Activated CD8-positive, alpha-beta memory T cell treated with anti-CD3 and anti-CD28 coated beads, Interleukin-2, amount 50 U/mL, for 4 hours (primary cell): ENCODE data around the gene PRPH.
"Not testable (repeated sequence)": the region's sequence is repeated elsewhere in the genome, so short reads cannot be mapped to it uniquely, and the experiment has no call there.

Experiments used
- DNase-seq: peaks from one replicate; pipeline ENCODE4 v3.0.0-alpha.2; 2020

PRPH gene

DNA sequence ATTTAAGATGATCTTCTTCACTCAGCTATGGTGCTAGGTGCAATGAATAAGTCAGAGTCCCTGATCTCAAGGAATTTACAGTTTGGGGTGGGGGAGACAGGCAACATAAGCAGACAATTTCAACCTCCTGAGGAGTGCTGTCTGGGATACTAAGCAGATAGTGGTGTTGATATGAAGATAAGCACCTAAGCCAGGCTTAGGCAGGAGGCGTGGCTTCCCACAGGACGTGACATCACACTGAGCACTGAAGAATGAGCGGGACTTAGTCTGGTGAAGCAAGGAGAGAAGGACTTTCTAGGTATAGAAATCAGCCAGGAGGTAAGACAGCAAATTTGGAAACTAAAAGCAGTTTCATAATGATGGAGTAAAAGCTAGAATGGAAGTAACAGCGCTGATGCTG, 6.8 kb downstream of the PRPH start:
- DNase-seq, result no peak

DNA sequence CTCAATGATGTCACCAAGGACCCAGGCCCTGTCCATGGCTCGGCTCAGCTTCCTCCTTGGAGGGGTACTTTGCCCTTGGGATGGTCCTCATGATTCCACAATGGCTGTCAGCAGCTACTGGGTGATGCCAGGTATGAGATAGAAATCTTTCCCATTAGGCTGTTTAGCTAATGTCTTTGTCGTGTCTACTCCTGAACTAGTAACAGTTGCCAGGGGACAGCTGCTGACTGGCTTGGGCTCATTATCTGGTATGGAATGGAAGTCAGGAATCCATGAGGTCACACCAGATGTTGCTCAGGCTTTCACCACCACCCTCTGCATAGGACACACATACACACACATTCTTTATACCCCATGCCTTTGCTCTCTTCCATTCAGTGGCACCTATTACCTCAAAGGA, 9.2 kb downstream of the PRPH start:
- no peak for DNase-seq

DNA sequence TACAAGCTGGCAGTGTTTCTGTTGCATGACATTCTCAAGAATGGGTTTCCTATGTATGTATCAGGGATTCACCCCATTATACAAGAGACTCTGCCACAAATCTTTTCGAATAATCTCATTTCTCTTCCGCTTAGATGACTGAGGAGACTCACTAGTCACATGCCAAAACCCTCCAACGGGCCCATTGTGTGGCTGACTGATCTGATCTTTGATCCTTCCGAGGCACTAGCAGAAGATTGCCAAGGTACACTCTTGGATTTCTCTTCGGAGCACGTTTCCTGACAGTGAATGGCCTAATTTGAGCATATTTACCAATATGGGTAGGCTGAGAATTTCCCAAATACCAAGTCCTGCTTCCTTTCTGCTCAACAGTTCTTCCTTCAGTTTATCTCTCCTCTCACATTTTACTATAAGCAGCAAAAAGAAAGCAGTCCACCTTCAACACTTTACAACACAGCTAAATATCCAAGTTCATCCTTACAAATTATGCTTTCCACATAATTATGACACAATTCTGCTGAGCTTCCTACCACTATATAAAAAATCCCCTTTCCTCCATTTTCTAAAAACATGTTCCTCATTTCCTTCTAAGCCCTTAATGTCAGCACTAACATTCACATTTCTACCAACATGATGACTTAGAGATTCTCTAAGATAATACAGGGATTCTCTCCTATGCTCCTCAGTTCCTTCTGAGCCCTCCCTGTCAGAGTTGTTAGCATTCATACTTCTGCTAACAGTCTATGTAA, 11.0 kb downstream of the PRPH start:
- DNase-seq, result no peak

DNA sequence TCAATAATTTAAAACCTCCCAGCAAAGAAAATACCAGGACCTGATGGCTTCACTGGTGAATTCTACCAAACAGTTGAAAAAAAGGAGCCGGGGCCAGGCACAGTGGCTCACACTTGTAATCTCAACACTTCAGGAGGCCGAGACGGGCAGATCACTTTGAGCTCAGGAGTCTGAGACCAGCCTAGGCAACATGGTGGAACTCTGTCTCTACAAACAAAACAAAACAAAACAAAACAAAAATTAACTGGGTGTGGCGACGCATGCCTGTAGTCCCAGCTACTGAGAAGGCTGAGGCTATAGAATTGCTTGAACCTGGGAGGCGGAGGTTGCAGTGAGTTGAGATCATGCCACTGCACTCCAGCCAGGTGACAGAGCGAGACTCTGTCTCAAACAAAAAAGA, 14.4 kb downstream of the PRPH start:
- DNase-seq, result no peak

DNA sequence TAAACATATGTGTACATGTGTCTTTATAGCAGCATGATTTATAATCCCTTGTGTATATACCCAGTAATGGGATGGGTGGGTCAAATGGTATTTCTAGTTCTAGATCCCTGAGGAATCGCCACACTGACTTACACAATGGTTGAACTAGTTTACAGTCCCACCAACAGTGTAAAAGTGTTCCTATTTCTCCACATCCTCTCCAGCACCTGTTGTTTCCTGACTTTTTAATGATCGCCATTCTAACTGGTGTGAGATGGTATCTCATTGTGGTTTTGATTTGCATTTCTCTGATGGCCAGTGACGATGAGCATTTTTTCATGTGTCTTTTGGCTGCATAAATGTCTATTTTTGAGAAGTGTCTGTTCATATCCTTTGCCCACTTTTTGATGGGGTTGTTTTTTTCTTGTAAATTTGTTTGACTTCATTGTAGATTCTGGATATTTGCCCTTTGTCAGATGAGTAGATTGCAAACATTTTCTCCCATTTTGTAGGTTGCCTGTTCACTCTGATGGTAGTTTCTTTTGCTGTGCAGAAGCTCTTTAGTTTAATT, 15.6 kb downstream of the PRPH start:
- not testable (repeated sequence) for DNase-seq

DNA sequence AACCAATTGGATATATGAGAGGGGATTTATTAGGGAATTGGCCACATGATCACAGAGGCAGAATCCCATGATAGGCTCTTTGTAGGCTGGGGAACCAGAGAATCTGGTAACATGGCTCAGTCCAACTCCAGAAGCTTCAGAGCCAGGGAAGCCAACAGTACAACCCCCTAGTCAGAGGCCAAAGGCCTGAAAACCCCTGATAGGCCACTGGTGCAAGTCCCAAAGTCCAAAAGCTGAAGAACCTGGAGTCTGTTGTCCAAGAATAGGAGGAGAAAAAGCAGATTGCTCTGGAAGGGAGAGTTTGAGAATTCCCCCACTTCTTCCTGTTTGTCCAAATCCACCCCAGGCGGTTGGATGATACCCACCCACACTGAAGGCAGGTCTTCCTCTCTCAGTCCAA, 19.9 kb downstream of the PRPH start:
- no peak for DNase-seq

DNA sequence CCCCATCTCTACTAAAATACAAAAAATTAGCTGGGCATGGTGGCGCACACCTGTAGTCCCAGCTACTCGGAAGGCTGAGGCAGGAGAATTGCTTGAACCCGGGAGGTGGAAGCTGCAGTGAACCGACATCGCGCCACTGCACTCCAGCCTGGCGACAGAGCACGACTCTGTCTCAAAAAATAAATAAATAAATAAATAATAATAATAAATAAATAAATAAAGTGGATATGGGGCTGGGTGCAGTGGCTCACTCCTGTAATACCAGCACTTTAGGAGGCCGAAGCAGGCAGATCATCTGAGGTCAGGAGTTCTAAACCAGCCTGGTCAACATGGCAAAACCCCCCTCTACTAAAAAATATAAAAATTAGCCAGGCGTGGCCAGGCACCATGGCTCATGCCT, 22.2 kb downstream of the PRPH start:
- not testable (repeated sequence) for DNase-seq

DNA sequence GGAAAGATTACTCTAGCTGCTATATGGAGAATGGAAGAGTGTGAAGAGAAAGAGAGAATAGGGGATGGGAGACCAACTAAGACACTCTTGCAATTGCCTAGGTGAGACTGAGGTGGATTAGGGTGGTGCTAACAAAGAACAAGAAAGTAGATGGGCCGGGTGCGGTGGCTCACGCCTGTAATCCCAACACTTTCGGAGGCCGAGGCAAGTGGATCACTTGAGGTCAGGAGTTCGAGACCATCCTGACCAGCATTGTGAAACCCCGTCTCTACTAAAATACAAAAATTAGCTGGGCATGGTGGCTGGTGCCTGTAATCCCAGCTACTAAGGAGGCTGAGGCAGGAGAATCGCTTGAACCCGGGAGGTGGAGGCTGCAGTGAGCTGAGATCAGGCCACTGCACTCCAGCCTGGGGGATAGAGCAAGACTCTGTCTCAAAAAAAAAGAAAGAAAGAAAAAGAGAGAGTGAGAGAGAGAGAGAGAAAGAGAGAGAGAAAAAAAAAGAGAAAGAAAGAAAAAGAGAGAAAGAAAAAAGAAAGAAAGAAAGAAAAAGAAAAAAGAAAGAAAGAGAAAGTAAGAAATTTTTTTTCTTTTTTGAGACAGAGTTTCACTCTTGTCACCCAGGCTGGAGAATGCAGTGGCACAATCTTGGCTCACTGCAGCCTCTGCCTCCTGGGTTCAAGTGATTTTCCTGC, 25.6 kb downstream of the PRPH start:
- not testable (repeated sequence) for DNase-seq

DNA sequence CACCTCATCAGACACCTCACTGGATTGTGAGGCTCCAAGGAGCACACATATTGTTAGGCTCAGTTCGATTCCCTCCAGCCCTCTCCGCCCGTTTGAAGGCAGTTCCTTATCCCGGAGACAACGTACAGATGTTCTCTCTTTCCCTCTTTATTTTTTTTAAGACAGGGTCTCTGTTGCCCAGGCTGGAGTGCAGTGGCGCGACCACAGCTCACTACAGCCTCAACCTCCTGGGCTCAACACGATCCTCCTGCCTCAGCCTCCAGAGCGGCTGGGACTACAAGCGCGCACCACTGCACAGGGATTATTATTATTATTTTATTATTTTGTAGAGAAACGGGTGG, 27.4 kb downstream of the PRPH start:
- DNase-seq, result no peak

DNA sequence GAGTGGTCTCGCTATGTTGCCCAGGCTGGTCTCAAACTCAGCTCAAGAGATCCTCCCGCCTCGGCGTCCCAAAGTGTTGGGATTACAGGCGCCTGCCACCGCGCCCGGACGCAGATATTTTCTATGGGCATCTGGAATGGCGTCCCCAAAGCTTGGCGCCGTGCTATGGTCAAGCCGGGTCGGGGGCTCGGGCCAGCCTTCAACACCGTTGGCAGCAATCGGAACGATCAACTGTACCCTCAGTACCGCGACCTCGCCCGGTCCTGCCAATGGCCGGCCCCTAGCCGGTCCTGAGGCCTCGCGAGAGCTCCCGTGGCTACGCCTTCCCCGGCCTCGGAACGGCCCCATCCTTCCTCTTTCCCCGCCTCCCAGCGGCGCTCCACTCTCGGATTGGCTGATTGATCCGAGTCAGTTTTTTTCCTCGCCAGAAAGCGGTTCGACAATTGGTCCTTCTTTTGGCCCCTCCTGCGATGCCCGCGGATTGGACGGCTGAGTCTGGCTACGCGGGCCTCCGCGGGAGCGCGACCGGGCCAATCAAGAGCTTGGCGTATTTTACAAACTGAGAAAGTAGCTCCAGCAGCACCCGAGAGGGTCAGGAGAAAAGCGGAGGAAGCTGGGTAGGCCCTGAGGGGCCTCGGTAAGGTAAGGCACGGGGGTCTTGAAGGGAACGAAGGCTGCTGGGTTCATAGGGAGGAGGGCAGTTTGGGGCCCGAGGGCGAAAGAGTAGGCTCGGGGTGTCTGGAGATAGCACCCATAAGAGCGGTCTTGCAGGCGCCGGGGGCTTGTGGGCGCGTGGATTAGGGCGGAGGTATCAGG, 28.0 kb downstream of the PRPH start, which contains the start of gene TROAP:
TSS of gene TROAP (plus strand) at position 548 of the 816 bp plus-strand sequence. CDS start 354 bp downstream, outside the sequence.
- peak; percentile 95 for DNase-seq

DNA sequence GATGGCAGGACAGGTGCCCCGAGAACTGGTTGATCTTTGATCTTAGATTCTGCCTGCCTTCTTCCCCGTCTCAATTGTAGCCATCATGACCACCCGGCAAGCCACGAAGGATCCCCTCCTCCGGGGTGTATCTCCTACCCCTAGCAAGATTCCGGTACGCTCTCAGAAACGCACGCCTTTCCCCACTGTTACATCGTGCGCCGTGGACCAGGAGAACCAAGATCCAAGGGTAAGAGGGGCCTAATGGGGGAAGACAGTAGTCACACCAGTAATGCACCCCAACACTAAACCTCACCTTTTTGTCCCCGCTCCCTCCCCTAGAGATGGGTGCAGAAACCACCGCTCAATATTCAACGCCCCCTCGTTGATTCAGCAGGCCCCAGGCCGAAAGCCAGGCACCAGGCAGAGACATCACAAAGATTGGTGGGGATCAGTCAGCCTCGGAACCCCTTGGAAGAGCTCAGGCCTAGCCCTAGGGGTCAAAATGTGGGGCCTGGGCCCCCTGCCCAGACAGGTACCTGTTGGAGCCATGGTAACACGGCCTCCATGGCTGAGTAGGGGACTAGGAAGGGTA, 28.7 kb downstream of the PRPH start:
- DNase-seq, result no peak

DNA sequence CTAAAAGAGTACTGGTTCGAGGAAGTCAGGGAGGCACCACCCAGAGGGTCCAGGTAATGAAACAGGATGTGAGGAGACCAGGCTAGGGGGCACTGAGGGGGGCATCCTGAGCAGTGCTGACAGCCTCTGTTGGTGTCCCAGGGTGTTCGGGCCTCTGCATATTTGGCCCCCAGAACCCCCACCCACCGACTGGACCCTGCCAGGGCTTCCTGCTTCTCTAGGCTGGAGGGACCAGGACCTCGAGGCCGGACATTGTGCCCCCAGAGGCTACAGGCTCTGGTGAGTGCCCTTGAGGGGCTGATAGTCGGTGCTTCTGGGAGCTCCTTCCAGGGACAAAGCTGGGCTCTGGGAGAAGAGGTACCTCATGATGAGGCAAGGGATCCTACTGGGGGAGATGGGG, 30.7 kb downstream of the PRPH start:
- DNase-seq, result no peak

DNA sequence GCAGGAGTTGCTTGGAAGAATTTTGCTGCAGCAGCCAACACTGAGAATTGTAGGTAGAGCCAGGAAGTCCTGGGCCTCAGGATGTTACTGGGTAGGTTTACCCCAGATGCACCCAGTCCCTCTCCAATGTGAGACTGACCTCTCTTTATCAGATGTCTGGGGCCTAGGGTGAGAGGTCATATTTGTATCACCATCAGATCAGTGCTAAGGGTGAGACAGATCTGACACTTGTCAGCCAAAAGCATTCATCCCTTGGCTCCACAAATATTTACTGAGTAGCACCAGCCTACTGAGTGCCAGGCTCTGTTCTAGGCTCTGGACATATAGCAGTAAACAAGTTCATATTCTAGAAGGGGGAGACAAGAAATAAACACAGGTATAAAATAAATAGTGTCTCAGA, 32.4 kb downstream of the PRPH start:
- DNase-seq, result no peak

DNA sequence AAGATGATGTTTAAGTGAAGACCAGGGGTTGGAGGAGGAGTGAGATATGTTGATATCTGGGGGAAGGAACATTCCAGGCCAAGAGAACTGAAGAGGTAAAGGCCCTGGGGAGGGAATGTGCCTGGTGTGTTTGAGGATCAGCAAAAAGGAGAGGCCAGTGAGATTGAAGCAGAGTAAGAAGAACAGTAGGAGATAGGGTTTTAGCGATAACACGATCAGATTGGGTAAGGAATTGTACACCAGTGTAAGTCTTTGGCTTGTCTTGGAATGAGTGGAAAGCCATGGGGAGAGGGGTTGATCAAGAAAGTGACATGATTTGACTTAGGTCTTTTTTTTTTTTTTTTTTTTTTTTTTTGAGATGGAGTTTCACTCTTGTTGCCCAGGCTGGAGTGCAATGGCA, 32.9 kb downstream of the PRPH start:
- no peak for DNase-seq

DNA sequence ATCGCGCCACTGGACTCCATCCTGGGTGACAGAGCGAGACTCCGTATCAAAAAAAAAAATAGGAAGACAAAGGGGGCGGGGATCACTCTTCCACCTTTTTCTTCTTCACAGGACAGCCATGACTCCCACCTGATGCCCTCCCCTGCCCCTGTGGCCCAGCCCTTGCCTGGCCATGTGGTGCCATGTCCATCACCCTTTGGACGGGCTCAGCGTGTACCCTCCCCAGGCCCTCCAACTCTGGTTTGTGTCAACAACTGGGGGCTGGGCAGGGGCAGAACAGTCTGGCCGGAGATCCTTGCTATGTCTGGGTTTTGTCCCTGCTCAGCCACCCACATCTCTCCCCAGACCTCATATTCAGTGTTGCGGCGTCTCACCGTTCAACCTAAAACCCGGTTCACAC, 33.9 kb downstream of the PRPH start:
- DNase-seq, result no peak

DNA sequence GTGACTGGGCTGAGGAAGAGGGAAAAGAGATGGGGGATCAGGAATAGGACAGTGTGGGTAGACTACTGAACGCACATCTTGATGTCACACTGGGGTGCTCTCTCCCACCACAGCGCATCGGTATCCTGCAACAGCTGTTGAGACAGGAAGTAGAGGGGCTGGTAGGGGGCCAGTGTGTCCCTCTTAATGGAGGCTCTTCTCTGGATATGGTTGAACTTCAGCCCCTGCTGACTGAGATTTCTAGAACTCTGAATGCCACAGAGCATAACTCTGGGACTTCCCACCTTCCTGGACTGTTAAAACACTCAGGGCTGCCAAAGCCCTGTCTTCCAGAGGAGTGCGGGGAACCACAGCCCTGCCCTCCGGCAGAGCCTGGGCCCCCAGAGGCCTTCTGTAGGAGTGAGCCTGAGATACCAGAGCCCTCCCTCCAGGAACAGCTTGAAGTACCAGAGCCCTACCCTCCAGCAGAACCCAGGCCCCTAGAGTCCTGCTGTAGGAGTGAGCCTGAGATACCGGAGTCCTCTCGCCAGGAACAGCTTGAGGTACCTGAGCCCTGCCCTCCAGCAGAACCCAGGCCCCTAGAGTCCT, 35.2 kb downstream of the PRPH start:
- no peak for DNase-seq

DNA sequence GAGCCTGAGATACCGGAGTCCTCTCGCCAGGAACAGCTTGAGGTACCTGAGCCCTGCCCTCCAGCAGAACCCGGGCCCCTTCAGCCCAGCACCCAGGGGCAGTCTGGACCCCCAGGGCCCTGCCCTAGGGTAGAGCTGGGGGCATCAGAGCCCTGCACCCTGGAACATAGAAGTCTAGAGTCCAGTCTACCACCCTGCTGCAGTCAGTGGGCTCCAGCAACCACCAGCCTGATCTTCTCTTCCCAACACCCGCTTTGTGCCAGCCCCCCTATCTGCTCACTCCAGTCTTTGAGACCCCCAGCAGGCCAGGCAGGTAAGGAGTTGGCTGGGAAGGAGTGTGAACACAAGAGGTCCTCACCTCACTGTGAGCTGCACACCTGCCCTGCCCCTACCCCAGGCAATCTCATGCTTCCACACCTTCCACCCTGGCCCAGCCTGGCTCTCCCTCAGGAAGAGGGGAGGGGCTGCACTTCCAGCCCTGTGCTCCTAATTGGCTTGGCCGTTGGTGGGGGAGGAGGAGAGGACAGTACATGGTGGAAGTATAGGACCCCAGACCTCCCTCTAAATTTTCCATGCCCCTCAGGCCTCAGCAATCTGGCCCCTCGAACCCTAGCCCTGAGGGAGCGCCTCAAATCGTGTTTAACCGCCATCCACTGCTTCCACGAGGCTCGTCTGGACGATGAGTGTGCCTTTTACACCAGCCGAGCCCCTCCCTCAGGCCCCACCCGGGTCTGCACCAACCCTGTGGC, 35.9 kb downstream of the PRPH start:
- no peak for DNase-seq

DNA sequence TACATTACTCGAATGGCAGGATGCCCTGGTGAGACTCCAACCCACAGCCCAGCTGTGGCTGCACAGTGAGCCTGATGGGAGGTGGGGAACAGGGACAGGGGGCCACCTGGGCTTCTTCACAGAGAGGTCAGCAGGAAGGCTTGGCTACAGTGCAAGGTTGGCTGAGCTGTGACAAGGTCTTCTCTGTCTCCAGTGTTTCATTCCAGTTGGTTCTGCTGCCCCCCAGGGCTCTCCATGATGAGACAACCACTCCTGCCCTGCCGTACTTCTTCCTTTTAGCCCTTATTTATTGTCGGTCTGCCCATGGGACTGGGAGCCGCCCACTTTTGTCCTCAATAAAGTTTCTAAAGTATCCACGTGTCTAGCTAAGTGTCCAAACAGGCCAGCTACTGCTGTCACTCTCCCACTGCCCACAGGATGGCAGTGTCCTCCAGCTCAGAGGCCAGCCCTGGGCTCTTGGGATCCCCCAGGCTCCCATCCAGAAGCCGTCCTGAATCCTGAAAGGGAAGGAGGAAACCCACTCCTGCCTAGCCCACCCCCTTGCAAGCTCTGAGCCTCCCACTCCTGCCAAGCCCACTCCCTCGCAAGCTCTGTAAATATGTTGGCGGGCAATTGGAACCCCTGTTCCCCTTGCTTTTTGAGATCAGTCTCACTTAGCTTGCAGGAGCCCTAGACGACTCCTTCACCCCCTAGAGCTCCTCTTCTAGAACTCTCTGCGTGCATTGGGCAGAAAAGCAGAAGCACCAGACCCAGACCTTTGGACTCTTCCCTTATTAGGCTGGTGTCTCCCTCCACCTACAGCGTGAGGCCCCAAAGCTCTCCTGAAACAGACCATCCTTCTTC, 36.7 kb downstream of the PRPH start:
- DNase-seq, result no peak

DNA sequence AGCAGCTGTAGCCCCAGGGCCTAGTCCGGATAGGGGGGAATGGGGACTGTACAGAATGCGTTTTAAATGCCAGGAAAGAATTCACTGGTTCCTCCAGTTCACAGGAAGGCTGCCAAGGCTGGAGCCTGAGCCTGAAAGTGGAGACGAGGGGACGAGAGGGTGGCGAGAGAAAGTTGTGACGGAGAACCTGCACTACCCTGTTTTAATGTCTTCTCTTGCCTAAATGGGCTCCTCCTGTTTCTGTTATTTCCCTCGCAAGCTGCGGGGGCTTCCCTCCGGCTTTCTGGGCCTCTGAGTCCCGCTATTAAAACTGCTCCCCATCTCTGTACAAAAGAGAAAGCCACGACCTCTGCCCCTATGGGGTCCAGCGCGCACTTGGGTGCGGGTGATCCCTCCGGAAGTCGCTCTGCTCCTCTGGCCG, 37.5 kb downstream of the PRPH start:
- DNase-seq, result no peak

DNA sequence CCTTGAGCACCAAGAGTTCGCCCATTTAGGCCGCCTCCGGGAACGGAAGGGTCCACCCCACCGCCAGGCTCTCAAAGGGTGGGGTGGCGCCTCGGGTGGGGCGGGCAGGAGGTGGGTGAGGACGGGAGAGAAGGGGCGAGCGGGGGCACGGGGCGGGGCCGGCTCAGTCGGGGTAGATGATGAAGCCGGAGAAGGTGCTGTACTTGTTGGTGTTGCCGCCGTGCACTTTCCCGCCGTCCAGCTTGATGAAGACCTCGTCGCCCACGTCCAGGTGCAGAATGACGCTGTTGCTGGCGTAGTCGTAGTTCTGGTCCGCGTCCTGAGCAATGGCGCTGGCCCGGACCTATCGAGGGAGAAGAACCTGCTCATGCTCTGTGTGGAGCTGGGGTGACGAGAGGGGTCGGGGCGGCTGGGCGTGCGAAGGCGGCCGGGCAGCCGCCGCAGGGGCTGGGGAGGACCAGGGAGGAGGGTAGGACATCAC, 38.0 kb downstream of the PRPH start:
- DNase-seq, result no peak

DNA sequence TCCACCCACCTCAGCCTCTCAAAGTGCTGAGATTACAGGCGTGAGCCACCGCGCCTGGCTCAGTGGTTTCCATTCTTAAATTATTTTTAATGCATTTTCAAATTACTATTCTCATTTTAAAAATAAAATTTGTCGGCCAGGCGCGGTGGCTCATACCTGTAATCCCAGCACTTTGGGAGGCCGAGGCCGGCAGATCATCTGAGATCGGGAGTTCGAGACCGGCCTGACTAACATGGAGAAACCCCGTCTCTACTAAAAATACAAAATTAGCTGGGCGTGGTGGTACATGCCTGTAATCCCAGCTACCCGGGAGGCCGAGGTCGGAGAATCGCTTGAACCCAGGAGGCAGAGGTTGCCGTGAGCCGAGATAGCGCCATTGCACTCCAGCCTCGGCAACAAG, 38.8 kb downstream of the PRPH start:
- DNase-seq, result not testable (repeated sequence)
